SK-N-MC (cell line): Measurements from ENCODE around the gene AOC3.

Experiments used
- DNase-seq: peaks from one replicate; pipeline ENCODE4 v3.0.0-alpha.2; 2011; ENCODE audit warnings: low read depth, low spot score
- H3K27ac ChIP-seq: fragments of 200-600 bp; sonication (generic); 2 replicates; pipeline ENCODE4 v1.5.1; 2016; ENCODE audit warnings: mixed run types
- H3K36me3 ChIP-seq: fragments of 200-600 bp; sonication (generic); 2 replicates; pipeline ENCODE4 v1.6.1; 2017; ENCODE audit warnings: antibody characterized with exemption, low read length, mixed read lengths; ENCODE audit not compliant: insufficient read depth
- H3K4me3 ChIP-seq: fragments of 200-600 bp; sonication (generic); 2 replicates; pipeline ENCODE4 v1.5.1; 2016
- H3K9ac ChIP-seq: fragments of 200-600 bp; sonication (generic); 2 replicates; pipeline ENCODE4 v1.8.0; 2017; ENCODE audit warnings: mixed run types, mixed read lengths; ENCODE audit not compliant: insufficient read length
- H3K9me3 ChIP-seq: fragments of 200-600 bp; sonication (generic); 2 replicates; pipeline ENCODE4 v1.6.1; 2017; ENCODE audit warnings: low read depth, mild to moderate bottlenecking, antibody characterized with exemption, low read length, moderate library complexity, mixed read lengths
- EZH2 ChIP-seq: fragments of 200-600 bp; sonication (generic); IDR thresholded peaks from one replicate; pipeline ENCODE4 v1.6.1; 2017; ENCODE audit warnings: antibody characterized with exemption
- FOXP2 ChIP-seq: optimal IDR thresholded peaks from 2 replicates; pipeline ENCODE3; 2011; ENCODE audit warnings: mild to moderate bottlenecking, moderate library complexity; ENCODE audit not compliant: insufficient read depth; ENCODE audit errors: extremely low read length, control extremely low read depth
- POLR2AphosphoS5 ChIP-seq: IDR thresholded peaks from 2 replicates; pipeline ENCODE4 v1.6.1; 2012; ENCODE audit warnings: mild to moderate bottlenecking, low read depth, low read length, borderline replicate concordance

The AOC3 gene

GRCh38 chr17:42835732-42836131 lies 15.3 kb upstream of the AOC3 start:
- Histone ChIP-seq H3K4me3 (no peak overlapping the region), H3K36me3 (peaks cover 54% of the 10 kb centered on the region), H3K27ac (no peak overlapping the region), H3K9ac (no peak overlapping the region), H3K9me3 (no peaks in the 10 kb centered on the region)
- no peak for TF ChIP-seq FOXP2
- TF ChIP-seq POLR2AphosphoS5, result no peak
- no peak for TF ChIP-seq EZH2
- DNase-seq, result no peak

DNA sequence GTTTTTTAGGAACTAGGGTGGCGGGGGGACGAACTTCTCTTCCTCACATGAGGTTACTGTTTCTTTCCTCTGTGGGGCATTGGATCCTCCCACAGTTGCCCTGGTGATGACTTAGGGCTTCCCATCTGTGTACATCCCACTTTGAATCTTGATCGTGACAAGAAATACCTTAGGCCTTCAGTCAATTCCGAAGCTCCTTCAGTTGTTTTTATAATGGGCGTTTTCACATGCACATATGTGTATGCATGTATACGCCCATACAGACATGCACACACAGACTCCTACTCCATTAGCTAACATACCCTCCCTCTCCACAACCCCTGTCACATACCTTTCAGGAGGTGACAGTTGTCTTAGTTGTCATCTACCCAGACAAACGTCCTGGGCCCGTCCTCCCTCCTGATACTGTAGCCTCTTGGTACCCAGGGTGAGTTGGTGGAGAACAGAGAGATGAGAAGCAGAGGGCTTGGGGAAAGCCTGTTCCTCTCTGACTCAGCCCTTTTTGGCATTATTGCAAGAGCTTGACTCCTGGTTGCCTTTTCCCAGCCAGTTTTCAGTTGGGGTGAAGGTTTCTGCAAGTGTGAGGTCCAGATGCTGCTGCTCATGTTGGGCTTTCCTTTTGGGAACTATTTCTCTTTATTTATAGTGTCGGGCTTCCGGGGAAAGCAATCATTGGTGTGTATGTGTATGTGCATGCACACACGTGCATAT lies 8.9 kb upstream of the AOC3 start:
- DNase-seq, result no peak
- H3K36me3 ChIP-seq, result peaks cover 72% of the 10 kb centered on the region
- no peak for TF ChIP-seq EZH2
- TF ChIP-seq FOXP2, result no peak
- TF ChIP-seq POLR2AphosphoS5, result no peak
- H3K9ac ChIP-seq, result no peak overlapping the region
- H3K4me3 ChIP-seq, result no peak overlapping the region
- H3K27ac ChIP-seq, result no peak overlapping the region
- H3K9me3 ChIP-seq, result no peaks in the 10 kb centered on the region

- Histone ChIP-seq H3K27ac (no peak overlapping the region), H3K36me3 (peaks cover 59% of the 10 kb centered on the region), H3K4me3 (no peak overlapping the region), H3K9me3 (no peaks in the 10 kb centered on the region), H3K9ac (no peak overlapping the region)
- TF ChIP-seq EZH2 (no peak), FOXP2 (no peak), POLR2AphosphoS5 (no peak)
- DNase-seq, result peak; percentile 20
These were observed 7.6 kb upstream of the AOC3 start for GRCh38 chr17:42843358-42843934.

DNA sequence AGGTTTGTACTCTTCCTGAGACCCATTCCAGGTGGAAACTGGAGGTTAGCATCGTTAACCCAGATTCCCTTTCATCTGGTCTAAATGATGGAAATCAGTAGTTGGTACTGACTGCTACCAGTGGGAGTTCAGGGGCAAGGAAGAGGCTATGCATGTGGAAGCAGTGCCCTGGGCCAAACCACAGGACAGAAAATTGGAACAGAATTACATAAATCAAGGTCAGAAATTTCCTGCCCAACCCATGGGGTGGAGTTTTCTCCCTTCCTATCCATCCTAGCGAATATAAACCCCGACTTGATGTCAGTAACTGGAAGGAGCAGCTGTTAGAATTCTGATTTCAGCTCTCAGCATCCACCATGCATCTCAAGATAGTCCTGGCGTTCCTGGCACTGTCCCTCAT lies 6.7 kb upstream of the AOC3 start, which contains the start of gene AOC2:
Gene AOC2 (plus strand): TSS at position 310 of the 400 bp plus-strand sequence. CDS start 47 bp downstream, at position 357.
- no peak for DNase-seq
- TF ChIP-seq FOXP2, result no peak
- TF ChIP-seq EZH2, result no peak
- TF ChIP-seq POLR2AphosphoS5, result no peak
- Histone ChIP-seq H3K36me3 (peaks cover 51% of the 10 kb centered on the region), H3K27ac (no peak within 1 kb of the TSS), H3K9me3 (no peaks in the 10 kb centered on the region), H3K9ac (no peak within 1 kb of the TSS), H3K4me3 (no peak within 1 kb of the TSS)

- Histone ChIP-seq H3K4me3 (no peak overlapping the region), H3K27ac (no peak overlapping the region), H3K36me3 (peaks cover 47% of the 10 kb centered on the region), H3K9me3 (no peaks in the 10 kb centered on the region), H3K9ac (no peak overlapping the region)
- TF ChIP-seq POLR2AphosphoS5 (no peak), FOXP2 (no peak), EZH2 (no peak)
- DNase-seq, result no peak
These were observed 6.0 kb upstream of the AOC3 start for GRCh38 chr17:42844761-42845555.

DNA sequence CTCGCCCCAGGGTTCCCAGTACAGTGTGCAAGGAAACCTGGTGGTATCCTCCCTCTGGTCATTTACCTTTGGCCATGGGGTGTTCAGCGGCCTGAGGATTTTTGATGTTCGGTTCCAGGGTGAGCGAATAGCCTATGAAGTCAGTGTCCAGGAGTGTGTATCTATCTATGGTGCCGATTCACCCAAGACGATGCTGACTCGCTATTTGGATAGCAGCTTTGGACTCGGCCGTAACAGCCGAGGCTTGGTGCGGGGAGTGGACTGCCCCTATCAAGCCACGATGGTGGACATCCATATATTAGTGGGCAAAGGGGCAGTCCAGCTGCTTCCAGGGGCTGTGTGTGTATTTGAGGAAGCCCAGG lies 5.5 kb upstream of the AOC3 start:
- DNase-seq, result no peak
- H3K36me3 ChIP-seq, result peaks cover 44% of the 10 kb centered on the region
- H3K4me3 ChIP-seq, result no peak overlapping the region
- no peak overlapping the region for H3K9ac ChIP-seq
- TF ChIP-seq POLR2AphosphoS5 (no peak), FOXP2 (no peak), EZH2 (no peak)
- no peaks in the 10 kb centered on the region for H3K9me3 ChIP-seq
- H3K27ac ChIP-seq, result no peak overlapping the region

- TF ChIP-seq POLR2AphosphoS5 (peak; percentile 27; the same call in 1 of the 2 replicates), FOXP2 (no peak), EZH2 (no peak)
- H3K27ac ChIP-seq, result no peak overlapping the region
- no peak for DNase-seq
- H3K4me3 ChIP-seq, result no peak overlapping the region
- H3K9me3 ChIP-seq, result no peaks in the 10 kb centered on the region
- H3K36me3 ChIP-seq, result peaks cover 41% of the 10 kb centered on the region
- H3K9ac ChIP-seq, result no peak overlapping the region
These were observed 4.9 kb upstream of the AOC3 start for GRCh38 chr17:42845918-42846593.

DNA sequence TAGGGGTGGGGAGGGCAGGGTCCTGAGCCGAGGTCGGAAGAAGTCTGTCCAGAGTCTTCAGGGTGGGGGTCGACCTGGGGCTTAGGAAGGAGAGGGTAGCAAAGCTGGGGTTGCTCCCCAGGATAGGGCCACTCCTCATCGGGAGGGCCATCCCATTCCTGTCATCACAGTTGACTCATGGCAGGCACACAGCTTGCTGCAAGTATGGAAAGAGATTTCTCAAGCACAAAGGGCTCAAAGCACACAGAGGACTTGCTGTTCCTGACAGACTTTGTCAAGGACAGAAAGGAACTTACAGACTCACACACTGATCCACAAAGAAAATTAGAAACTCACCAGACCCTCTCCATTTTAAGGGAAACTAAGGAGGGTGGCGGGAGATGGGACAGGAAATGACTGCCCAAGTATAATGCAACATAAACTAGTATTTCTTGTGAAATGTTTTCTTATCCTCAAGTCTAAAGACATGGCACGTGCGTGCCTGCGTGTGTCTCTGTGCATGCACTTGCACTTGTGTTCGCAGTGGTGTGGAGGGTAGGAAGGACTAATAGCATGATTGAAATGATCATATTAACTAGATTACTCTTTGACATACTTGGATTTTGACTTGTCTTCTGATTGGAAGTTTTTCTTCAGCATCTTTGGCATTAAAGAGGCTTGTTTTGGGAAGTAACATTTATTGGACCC lies 4.3 kb upstream of the AOC3 start:
- H3K9me3 ChIP-seq, result no peaks in the 10 kb centered on the region
- H3K4me3 ChIP-seq, result no peak overlapping the region
- peaks cover 34% of the 10 kb centered on the region for H3K36me3 ChIP-seq
- no peak; the same call in 1 of the 2 replicates for TF ChIP-seq POLR2AphosphoS5
- no peak for TF ChIP-seq FOXP2
- TF ChIP-seq EZH2, result no peak
- no peak overlapping the region for H3K27ac ChIP-seq
- no peak overlapping the region for H3K9ac ChIP-seq
- DNase-seq, result no peak
